Measurements from ENCODE around the gene GYPC. TPM values are rescaled to one million over a fixed set of nuclear protein-coding genes. Genes with fewer than 3 reads are reported as not detected.

The GYPC gene
- total and polyA plus RNA-seq, 4 donors: 8.7 to 419 (median 12.3) TPM

DNA sequence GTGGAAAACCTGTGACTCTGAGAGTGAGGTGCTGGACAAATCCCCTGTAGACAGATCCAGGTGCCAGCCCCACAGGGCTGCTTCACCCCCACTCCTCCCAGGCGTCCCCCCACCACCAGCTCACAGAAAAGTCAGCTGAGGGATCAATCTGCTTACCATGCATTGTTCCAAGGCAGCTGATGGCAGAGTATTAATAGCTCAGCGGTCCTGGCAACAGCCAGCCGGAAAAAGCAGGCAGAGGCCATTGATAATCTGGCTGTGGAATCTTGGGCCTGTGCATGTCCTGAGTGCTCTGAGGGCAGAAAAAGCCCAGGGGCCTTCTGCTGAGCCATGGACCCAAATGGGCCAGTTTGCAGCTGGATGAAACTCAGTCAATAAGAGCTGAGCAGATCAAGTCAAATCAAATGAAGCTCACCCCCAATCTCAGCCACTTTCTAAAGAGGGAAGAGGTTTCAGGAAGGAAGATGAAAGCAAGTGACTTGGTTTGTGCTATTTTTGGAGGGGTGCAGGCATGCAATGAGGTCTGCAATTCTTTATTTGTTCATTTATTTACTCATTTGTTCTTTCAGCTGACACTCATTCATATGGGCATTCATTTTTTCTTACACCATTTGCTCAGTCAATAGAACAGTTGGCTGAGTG, 63.4 kb downstream of the GYPC start (continued):
- TF ChIP-seq CTCF (IDR thresholded peaks at IDR 0.05; ENCODE audit: low read depth, low read length, missing input control) (no peak), FOXA1 (IDR thresholded peaks at IDR 0.05) (no peak)

GRCh38 chr2:126719833-126720351, 63.9 kb downstream of the GYPC start:
- WGBS: 54% methylated on average over 4 of the region's 4 CpGs
- no peak for DNase-seq (ENCODE audit: low spot score)
- H3K9ac ChIP-seq (ENCODE audit: low read depth in 1 of 2, low read length in 2 of 2): no peak overlapping the region
- no peak overlapping the region for H3K4me3 ChIP-seq (ENCODE audit: low read depth in 1 of 3, low read length in 3 of 3)
- H3K4me1 ChIP-seq (ENCODE audit: control insufficient read depth in 4 of 4, insufficient read depth in 4 of 4, low read length in 3 of 4): no peaks in the 10 kb centered on the region
- no peaks in the 10 kb centered on the region for H3K36me3 ChIP-seq (ENCODE audit: control insufficient read depth in 4 of 4, insufficient read depth in 3 of 4, low read depth in 1 of 4, low read length in 3 of 4)
- H3K27me3 ChIP-seq (ENCODE audit: control insufficient read depth in 4 of 4, insufficient read depth in 4 of 4, low read length in 3 of 4): no peaks in the 10 kb centered on the region
- TF ChIP-seq GABPA (IDR thresholded peaks at IDR 0.05 in 1 of 2, conservative IDR thresholded peaks at IDR 0.05 in 1 of 2) (no peak), ZBTB33 (IDR thresholded peaks at IDR 0.05) (no peak)
- no peaks in the 10 kb centered on the region for H3K9me3 ChIP-seq (ENCODE audit: control insufficient read depth in 4 of 4, low read length in 3 of 4)
- no peak overlapping the region for H3K27ac ChIP-seq (ENCODE audit: low read depth in 1 of 2, low read length in 2 of 2)

GRCh38 chr2:126720638-126721037, 64.7 kb downstream of the GYPC start:
- no peaks in the 10 kb centered on the region for H3K36me3 ChIP-seq (ENCODE audit: control insufficient read depth in 4 of 4, insufficient read depth in 3 of 4, low read depth in 1 of 4, low read length in 3 of 4)
- 90% methylated on average over 2 of the region's 2 CpGs for WGBS
- no peak overlapping the region for H3K9ac ChIP-seq (ENCODE audit: low read depth in 1 of 2, low read length in 2 of 2)
- H3K4me3 ChIP-seq (ENCODE audit: low read depth in 1 of 3, low read length in 3 of 3): no peak overlapping the region
- DNase-seq (ENCODE audit: low spot score): no peak
- H3K9me3 ChIP-seq (ENCODE audit: control insufficient read depth in 4 of 4, low read length in 3 of 4): no peaks in the 10 kb centered on the region
- no peaks in the 10 kb centered on the region for H3K27me3 ChIP-seq (ENCODE audit: control insufficient read depth in 4 of 4, insufficient read depth in 4 of 4, low read length in 3 of 4)
- H3K4me1 ChIP-seq (ENCODE audit: control insufficient read depth in 4 of 4, insufficient read depth in 4 of 4, low read length in 3 of 4): no peaks in the 10 kb centered on the region
- H3K27ac ChIP-seq (ENCODE audit: low read depth in 1 of 2, low read length in 2 of 2): no peak overlapping the region
- no peak for TF ChIP-seq NR2F2 (IDR thresholded peaks at IDR 0.05)
- no peak for TF ChIP-seq SP1 (IDR thresholded peaks at IDR 0.05)
- TF ChIP-seq REST (IDR thresholded peaks at IDR 0.05): no peak
- no peak for TF ChIP-seq RAD21 (IDR thresholded peaks at IDR 0.05)
- TF ChIP-seq, protein P1, sequence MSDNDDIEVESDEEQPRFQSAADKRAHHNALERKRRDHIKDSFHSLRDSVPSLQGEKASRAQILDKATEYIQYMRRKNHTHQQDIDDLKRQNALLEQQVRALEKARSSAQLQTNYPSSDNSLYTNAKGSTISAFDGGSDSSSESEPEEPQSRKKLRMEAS (IDR thresholded peaks at IDR 0.05): no peak
- TF ChIP-seq HNF4G (IDR thresholded peaks at IDR 0.05): no peak
- TF ChIP-seq, protein P2, sequence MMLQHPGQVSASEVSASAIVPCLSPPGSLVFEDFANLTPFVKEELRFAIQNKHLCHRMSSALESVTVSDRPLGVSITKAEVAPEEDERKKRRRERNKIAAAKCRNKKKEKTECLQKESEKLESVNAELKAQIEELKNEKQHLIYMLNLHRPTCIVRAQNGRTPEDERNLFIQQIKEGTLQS (IDR thresholded peaks at IDR 0.05): no peak
- no peak for TF ChIP-seq CTCF (IDR thresholded peaks at IDR 0.05; ENCODE audit: low read depth, low read length, missing input control)
- no peak for TF ChIP-seq RXRA (IDR thresholded peaks at IDR 0.05)
- TF ChIP-seq EGR1 (IDR thresholded peaks at IDR 0.05; ENCODE audit: low read depth in 2 of 2): no peak
- no peak for TF ChIP-seq GABPA (IDR thresholded peaks at IDR 0.05 in 1 of 2, conservative IDR thresholded peaks at IDR 0.05 in 1 of 2)
- TF ChIP-seq YY1 (IDR thresholded peaks at IDR 0.05): no peak

Data from liver (tissue), 9 donors.